NT2/D1 (cell line): ENCODE data around the gene DHFR2.
"Not testable (repeated sequence)": the region's sequence is repeated elsewhere in the genome, so short reads cannot be mapped to it uniquely, and the experiment has no call there.

Experiments used
- DNase-seq: peaks from one replicate; pipeline ENCODE4 v3.0.0-alpha.2; 2011; ENCODE audit warnings: low read depth, low spot score
- H3K27me3 ChIP-seq: 2 replicates; pipeline ENCODE4 v1.6.0; 2011; ENCODE audit warnings: mild to moderate bottlenecking; ENCODE audit not compliant: insufficient read length, insufficient read depth
- H3K36me3 ChIP-seq: 2 replicates; pipeline ENCODE4 v1.6.1; 2011; ENCODE audit warnings: mild to moderate bottlenecking, low read length, mixed read lengths; ENCODE audit not compliant: insufficient read depth, insufficient read length
- H3K4me1 ChIP-seq: 2 replicates; pipeline ENCODE4 v1.5.1; 2011; ENCODE audit not compliant: insufficient read depth, insufficient read length
- H3K4me3 ChIP-seq: 2 replicates; pipeline ENCODE4 v1.5.1; 2011; ENCODE audit warnings: low read depth; ENCODE audit not compliant: insufficient read length
- H3K9ac ChIP-seq: 2 replicates; pipeline ENCODE4 v1.6.0; 2011; ENCODE audit warnings: low read depth; ENCODE audit not compliant: insufficient read length
- H3K9me3 ChIP-seq: 2 replicates; pipeline ENCODE4 v1.5.1; 2011; ENCODE audit warnings: mild to moderate bottlenecking, low read length; ENCODE audit not compliant: insufficient read depth
- SUZ12 ChIP-seq: IDR thresholded peaks from 2 replicates; pipeline ENCODE4 v1.6.1; 2011; ENCODE audit not compliant: insufficient read length, insufficient read depth; ENCODE audit errors: extremely low read depth
- YY1 ChIP-seq: IDR thresholded peaks from 2 replicates; pipeline ENCODE4 v1.6.1; 2011; ENCODE audit not compliant: insufficient read length, insufficient read depth
- ZNF274 ChIP-seq: IDR thresholded peaks from 2 replicates; pipeline ENCODE4 v1.6.1; 2011; ENCODE audit warnings: mild to moderate bottlenecking, low read depth, low read length

The DHFR2 gene

DNA sequence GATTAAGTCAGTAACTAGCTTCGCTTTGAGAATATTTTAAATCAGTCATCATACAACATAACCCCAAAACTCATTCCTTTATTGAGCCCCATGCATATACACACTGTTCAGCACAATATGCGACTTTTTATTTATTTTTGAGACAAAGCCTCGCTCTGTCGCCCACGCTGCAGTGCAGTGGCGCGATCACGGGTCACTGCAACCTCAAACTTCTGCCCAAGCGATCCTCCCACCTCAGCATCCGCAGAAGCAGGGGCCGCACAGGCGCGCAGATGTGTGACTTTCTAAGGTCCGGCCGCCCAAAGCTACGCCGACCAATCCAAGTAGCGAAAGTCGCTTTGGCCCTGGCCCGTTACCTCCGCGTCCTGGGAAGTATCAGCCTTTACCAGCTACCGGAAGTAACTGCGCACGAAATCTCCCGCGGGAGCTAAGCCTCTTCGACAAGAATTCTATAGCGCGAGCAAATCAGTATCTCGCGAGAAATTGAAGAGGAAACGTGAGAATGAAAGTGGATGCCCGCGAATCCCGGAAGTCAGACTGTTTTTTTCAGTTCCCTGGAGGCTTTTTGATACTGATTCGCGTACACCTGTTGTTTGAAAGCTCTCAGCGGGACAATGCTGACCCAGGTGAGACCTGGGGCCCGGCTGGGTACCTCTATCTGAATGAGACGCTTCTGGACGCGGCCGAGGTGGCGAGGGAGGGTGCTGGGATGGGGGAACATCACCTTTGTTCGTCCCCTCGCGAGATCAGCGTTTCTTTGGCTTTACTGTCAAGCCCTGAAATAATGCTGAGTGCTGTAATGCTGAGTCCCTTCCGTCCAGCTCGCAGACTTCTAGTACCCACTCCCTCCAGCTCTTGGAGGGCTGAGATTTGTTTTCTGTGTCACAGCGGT, at the start of gene DHFR2, which contains the start of gene NSUN3:
Gene DHFR2 (minus strand): TSS at position 404 of the 892 bp plus-strand sequence. CDS start 1,405 bp downstream, outside the sequence.
Gene NSUN3 (plus strand): TSS at position 549 of the 892 bp plus-strand sequence. CDS start 66 bp downstream, at position 615.
- TF ChIP-seq SUZ12 (no peak), ZNF274 (no peak), YY1 (no peak)
- DNase-seq = peak; percentile 96

DNA sequence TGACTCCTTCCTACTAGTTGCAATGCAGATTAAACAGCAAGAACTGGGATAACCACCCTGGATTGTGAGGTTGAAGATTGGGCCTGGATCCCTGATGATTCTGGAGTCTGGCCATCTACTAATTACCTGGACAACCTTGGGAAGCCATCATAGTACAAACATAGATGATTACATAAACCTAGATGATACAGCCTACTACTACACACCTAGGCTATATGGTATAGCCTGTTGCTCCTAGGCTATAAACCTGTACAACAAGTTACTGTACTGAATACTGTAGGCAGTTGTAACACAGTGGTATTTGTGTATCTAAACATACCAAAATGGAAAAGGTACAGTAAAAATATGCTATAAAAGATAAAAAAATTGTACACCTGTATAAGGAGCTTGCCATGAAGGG, 48.1 kb upstream of the DHFR2 start:
- TF ChIP-seq ZNF274 (no peak), SUZ12 (no peak), YY1 (no peak)
- DNase-seq = no peak
- Histone ChIP-seq H3K9me3 (no peaks in the 10 kb centered on the region), H3K36me3 (peaks cover 13% of the 10 kb centered on the region), H3K4me3 (no peak overlapping the region), H3K27me3 (no peaks in the 10 kb centered on the region), H3K9ac (no peak overlapping the region), H3K4me1 (no peaks in the 10 kb centered on the region)

More for the DNA sequence above, at the start of gene DHFR2, which contains the start of gene NSUN3:
- peak within 1 kb of the TSS; percentile 80 for H3K9ac ChIP-seq
- no peaks in the 10 kb centered on the region for H3K9me3 ChIP-seq
- H3K27me3 ChIP-seq = no peaks in the 10 kb centered on the region
- peak within 1 kb of the TSS; percentile 66 for H3K4me3 ChIP-seq
- no peaks in the 10 kb centered on the region for H3K4me1 ChIP-seq
- H3K36me3 ChIP-seq = peaks cover 23% of the 10 kb centered on the region

- H3K36me3 ChIP-seq = peaks cover 13% of the 10 kb centered on the region
- not testable (repeated sequence) for DNase-seq, H3K4me1 ChIP-seq, H3K9me3 ChIP-seq, H3K9ac ChIP-seq, H3K27me3 ChIP-seq, H3K4me3 ChIP-seq
These were observed 47.5 kb upstream of the DHFR2 start for GRCh38 chr3:94110232-94110631.

GRCh38 chr3:94106268-94106667, 43.6 kb upstream of the DHFR2 start:
- TF ChIP-seq YY1 (no peak), SUZ12 (no peak), ZNF274 (no peak)
- no peaks in the 10 kb centered on the region for H3K27me3 ChIP-seq
- no peak overlapping the region for H3K4me3 ChIP-seq

DNA sequence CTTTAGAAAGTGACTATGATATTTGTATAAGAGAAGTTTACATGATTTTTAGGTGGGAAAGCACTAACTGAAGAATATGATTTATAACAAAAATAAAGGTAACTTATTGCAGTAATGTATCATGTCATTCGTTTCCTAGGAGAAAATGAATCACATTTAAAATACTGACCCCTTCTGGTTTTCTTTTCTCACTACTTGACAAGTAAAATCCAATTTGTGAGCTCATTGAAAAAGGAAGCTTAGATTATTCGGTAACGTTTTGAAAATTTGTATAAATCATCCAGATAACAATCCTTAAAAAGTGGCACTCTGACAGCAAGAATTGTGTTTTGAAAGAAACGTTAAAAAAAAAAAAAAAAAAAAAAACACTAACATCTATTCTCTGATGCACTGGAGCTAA, 39.1 kb upstream of the DHFR2 start:
- no peak for DNase-seq
- Histone ChIP-seq H3K4me3 (no peak overlapping the region), H3K36me3 (peaks cover 17% of the 10 kb centered on the region), H3K9ac (no peak overlapping the region), H3K4me1 (no peaks in the 10 kb centered on the region), H3K27me3 (no peaks in the 10 kb centered on the region), H3K9me3 (no peaks in the 10 kb centered on the region)
- TF ChIP-seq YY1 (no peak), SUZ12 (no peak), ZNF274 (no peak)

More at GRCh38 chr3:94106268-94106667, 43.6 kb upstream of the DHFR2 start:
- Histone ChIP-seq H3K9ac (no peak overlapping the region), H3K9me3 (no peaks in the 10 kb centered on the region), H3K36me3 (peaks cover 19% of the 10 kb centered on the region), H3K4me1 (no peaks in the 10 kb centered on the region)
- no peak for DNase-seq

DNA sequence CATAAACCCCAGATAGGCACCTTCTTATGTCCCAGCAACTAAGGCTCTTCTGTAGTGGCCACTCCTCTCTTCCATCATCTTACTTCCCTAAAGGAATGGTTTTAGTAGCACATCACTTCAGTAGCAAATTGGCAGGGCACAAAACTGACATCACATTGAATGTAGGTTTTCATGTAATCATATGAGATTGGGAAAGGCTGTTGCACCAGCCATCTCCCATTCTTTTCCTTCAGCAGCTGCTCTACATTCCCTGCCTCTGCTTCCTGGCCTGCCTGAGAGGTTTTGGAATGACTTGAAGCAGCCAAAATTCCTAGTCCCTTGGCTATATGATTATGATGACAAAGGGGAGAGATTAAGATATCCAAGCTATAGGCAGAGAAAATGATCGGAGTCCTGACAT, 36.6 kb upstream of the DHFR2 start:
- no peak overlapping the region for H3K9ac ChIP-seq
- H3K27me3 ChIP-seq = no peaks in the 10 kb centered on the region
- TF ChIP-seq SUZ12 = no peak
- TF ChIP-seq YY1 = no peak
- no peak for TF ChIP-seq ZNF274
- H3K4me1 ChIP-seq = no peaks in the 10 kb centered on the region
- no peak overlapping the region for H3K4me3 ChIP-seq
- H3K36me3 ChIP-seq = peaks cover 21% of the 10 kb centered on the region
- no peaks in the 10 kb centered on the region for H3K9me3 ChIP-seq
- no peak for DNase-seq

GRCh38 chr3:94098452-94098851, 35.7 kb upstream of the DHFR2 start:
- Histone ChIP-seq H3K4me1 (no peaks in the 10 kb centered on the region), H3K27me3 (no peaks in the 10 kb centered on the region), H3K36me3 (peaks cover 16% of the 10 kb centered on the region), H3K9ac (no peak overlapping the region), H3K4me3 (no peak overlapping the region), H3K9me3 (no peaks in the 10 kb centered on the region)
- no peak for DNase-seq
- no peak for TF ChIP-seq SUZ12
- no peak for TF ChIP-seq ZNF274
- TF ChIP-seq YY1 = no peak

DNA sequence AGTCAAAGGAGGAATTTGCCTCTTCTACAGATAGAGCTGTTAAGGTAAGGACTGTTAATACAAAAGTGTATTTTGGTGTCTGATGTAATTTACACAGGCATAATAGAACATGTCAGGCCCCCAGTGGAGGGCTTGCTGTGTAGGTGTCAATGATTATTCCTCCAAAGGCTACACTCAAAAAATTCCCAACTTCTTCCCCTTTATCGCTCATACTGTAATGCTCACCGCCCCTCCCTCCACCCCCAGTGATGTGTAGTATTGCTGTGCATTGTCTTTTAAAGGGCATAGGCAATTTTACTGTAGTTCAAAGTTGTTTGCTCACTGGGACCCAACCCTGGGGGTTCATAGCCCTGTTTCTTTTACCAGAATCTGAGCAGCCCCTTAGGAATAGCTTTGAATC, 32.4 kb upstream of the DHFR2 start:
- Histone ChIP-seq H3K9me3 (no peaks in the 10 kb centered on the region), H3K4me1 (no peaks in the 10 kb centered on the region), H3K36me3 (peaks cover 21% of the 10 kb centered on the region), H3K4me3 (no peak overlapping the region), H3K27me3 (no peaks in the 10 kb centered on the region), H3K9ac (no peak overlapping the region)
- TF ChIP-seq ZNF274 (no peak), YY1 (no peak), SUZ12 (no peak)
- DNase-seq = no peak
